Renal cortex interstitium (tissue), 11 donors: ENCODE results near the gene TMCC1. TPM values are rescaled to one million over a fixed set of nuclear protein-coding genes. Genes with fewer than 3 reads are reported as not detected.
"Not testable (repeated sequence)": the region's sequence is repeated elsewhere in the genome, so short reads cannot be mapped to it uniquely, and the experiment has no call there.

Source experiments
- DNase-seq, 11 donors: peaks; one replicate each; pipeline ENCODE4 v3.0.0-alpha.2; 2013; ENCODE audit warnings: low read depth in 9 of 11, low spot score in 4 of 11; ENCODE audit errors: extremely low read depth in 1 of 11
- polyA plus RNA-seq, 3 donors: library from polyadenylated mRNA; unstranded; fragments of 120-200 nt; gene quantifications; one replicate each; pipeline ENCODE4 v1.2.1, GENCODE V29; 2013; ENCODE audit not compliant: insufficient read length in 3 of 3

TMCC1 gene
- polyA plus RNA-seq, 3 donors = 22.0 to 25.3 (median 25.3) TPM

DNA sequence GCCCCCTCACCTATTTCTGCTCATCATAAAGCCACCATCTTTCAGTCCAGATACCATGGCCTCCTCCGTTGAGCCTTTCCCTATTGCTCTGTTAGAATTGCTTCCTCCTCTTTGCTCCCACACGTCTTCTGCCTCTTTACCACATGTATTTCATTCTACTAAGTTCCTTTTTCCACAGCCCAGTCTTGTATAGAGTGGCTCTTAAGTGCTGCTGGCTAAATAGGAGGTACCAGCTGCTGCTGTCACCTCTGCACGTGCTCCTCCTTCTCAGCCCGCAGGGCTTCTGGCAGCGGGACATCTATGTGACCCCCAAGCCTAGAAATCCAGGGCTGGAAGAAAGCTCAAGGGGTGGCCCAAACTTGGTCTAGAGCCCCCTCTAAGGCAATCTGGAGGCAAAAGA, 248.2 kb downstream of the TMCC1 start:
- no peak for DNase-seq

DNA sequence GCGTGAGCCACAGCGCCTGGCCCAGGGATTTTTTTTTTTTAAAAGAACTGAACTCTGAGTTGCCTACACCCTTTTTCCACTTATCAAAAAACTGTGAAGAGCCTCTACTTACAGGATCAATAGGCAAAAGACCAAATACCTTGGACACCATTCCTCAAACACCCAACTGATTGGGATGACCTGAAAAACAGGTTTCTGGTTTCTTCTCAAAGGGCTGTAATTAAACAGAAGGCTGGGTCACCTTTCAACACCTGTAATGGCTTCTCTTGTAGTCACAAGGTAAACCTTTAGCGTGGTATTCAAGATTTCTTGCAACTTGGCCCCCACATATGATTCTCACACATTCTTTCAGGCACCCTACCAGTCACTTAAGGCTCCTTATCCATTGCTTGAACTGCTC, 248.7 kb downstream of the TMCC1 start:
- DNase-seq = no peak

DNA sequence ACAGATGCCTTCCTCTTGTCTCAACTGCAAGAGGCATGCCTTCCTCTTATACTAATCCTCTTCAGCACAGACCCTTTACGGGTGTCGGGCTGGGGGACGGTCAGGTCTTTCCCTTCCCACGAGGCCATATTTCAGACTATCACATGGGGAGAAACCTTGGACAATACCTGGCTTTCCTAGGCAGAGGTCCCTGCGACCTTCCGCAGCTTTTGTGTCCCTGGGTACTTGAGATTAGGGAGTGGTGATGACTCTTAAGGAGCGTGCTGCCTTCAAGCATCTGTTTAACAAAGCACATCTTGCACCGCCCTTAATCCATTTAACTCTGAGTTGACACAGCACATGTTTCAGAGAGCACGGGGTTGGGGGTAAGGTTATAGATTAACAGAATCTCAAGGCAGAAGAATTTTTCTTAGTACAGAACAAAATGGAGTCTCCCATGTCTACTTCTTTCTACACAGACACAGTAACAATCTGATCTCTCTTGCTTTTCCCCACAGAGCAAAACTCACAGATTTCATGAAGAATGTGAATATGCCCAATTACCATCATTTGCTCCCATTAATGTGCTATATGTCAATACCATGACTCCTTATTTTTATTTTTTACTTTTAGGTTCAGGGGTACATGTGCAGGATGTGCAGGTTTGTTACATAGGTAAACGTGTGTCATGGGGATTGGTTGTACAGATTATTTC, 251.8 kb downstream of the TMCC1 start:
- DNase-seq = not testable (repeated sequence)

DNA sequence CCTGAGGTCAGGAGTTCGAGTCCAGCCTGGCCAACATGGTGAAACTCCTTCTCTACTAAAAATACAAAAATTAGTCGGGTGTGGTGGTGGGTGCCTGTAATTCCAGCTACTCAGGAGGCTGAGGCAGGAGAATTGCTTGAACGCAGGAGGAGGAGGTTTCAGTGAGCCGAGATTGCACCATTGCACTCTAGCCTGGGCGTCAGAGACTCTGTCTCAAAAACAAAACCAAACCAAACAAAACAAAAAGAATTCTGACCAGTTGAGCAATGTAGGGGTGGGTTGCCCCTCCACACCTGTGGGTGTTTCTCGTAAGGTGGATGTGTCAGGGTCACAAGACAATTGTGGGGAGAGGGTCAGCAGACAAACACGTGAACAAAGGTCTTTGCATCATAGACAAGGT, 252.5 kb downstream of the TMCC1 start:
- not testable (repeated sequence) for DNase-seq

DNA sequence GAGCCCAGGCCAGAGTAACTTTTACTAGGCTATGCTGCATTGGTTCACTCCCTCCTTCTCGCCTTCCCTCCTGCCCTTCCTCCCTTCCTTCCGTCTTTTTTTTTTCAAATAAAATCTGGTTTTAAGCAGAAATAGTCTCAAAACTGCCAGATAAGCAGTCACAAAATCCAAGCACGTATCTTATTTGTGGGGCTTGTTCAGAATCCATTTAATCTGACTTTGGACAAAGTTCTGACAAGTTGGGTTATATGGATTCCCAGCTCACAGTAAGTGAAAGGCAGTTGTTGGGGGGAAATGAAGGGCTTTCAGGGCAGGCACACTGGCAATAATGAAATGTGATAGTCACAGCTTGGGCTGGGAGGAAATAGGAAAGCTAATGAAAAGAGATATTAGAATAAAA, 255.0 kb downstream of the TMCC1 start:
- DNase-seq = no peak

DNA sequence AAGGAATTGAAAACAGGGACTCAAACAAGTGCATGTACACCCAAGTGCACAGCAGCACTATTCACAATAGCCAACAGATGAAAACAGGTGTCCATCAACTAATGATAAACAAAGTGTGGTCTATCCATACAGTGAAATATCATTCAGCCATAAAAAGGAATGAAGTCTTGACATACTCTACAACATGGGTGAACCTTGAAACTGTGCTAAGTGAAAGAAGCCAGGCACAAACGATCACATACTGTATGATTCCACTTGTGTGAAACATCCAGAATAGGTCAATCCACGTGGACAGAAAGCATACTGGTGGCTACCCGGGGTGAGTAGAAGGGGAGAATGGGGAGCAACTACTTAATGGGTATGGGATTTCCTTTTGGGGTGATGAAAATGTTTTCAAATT, 257.4 kb downstream of the TMCC1 start:
- no peak for DNase-seq

DNA sequence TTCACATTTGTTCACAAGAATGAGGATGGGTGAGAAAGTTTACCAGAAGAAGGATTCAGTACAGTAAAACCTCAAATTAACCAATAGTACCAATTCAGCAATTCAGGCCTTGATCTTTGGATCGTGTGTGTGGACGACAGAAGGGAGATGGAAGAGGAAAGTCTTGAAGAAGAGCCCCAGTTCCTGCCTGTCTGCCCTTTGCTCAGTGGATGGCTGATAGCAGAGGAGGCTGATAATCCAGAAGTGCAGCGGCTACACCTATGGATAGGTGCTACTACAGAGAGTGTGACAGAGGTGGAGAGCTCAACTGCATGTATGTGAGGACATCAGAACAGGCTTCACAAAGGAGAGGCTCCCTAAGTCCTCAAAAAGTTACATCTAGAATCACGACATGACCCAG, 257.9 kb downstream of the TMCC1 start:
- no peak for DNase-seq

DNA sequence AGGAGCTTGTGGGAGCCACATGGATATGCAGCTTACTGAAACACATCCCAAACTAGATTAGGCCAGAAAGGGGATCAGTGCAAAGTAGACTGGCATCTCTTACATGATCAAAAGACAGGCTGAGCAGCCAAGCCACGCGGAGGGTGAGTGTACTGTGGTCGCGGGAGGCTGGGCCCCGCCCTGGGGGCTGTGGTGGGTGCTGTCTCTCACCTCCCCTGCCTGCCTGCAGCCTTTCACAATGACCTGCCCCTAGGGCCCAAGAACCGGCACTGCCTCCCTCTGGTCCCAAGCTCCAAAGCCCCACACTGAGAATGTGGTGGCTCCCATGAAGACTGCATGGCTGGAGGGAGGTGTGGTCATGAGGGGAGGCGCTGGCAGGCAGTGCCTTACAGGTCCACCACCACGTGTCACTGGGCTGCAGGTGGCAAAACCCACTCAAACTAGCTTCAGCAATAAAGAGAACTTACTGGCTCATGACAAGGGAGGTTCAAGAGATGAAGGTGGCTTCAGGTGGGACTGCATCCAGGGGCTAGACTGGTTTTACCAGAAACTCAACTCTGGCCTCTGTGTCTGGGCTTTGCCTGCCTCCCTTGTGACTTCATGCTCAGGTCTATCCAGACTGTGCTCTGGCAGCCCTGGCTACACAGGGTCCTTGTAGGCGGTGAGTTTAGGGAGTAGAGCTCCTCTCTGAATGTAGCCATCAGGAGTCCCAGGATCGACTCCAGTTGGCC, 259.6 kb downstream of the TMCC1 start:
- no peak for DNase-seq

DNA sequence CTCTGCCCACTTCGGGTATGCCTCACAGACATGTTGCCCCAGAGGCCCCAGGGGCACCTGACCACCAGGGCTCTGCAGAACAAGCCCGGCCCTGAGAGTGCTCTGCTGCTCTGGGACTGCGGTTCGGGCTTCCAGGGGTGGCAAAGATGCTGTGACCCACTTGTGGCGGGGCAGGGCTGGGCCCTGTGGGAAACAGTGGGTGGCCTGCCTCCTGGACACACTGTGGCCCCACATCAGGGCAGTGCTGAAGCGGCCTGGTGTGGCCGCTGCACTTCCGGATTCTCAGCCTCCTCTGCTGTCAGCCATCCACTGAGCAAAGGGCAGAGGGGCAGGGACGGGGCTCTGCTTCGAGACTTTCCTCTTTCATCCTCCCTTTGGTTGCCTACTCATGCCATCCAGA, 260.5 kb downstream of the TMCC1 start:
- no peak for DNase-seq

DNA sequence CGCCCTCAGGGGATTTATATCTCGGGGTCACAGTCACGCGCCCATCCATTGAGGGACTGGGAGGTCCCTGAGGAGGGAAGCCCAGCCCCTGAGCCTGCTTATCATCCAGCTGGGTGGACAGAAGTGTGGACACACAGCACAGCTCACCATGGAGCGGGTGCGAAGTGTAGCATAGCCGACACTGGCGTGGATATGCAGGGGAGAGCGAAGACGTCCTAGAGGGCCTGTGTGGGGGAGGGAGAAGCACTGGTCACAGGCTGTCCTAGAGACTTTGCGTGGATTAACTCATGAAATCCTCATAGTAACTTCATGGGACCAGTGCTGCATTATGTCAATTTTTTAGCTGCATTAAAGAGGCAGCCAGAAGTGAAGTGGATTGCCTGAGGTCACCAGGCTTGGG, 261.0 kb downstream of the TMCC1 start:
- DNase-seq = no peak

DNA sequence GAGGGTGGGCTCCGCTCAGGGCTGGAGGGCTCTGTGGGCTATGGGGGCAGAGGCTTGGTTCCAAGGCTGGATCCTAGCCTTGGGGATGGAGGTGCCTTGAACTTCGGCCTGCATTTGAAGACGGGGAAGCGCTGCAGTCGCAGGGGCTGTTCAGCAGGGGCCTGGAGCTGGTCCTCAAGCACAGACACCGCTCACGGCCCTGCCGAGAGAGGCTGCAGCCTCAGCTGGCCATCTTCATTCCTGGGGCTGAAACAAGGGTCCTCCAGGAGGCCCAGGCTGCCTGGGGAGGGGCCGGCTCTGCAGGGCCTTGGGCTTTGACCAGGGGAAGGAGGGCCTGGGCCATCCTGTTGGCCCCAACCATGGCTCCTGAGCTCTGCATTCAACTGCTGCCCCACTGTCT, 261.5 kb downstream of the TMCC1 start:
- no peak for DNase-seq

DNA sequence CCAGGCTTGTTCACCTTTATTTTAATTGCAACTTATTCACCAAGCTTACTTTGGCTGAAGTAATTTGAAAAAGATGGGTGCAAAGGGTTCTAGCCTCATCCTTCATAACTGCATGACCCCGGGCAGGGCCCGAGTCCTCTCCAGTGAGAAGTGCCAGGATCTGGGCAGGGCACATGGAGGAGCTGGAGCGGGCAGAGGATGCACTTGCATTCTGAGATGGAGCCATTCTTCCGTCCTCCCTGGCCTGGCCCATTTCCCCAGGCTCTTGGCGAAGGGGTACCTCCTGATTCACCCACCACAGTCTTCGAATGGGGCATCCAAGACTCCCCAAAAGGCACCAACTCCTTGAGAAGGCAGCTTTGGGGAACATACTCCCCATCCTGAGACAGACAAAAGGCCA, 264.5 kb downstream of the TMCC1 start:
- no peak for DNase-seq

DNA sequence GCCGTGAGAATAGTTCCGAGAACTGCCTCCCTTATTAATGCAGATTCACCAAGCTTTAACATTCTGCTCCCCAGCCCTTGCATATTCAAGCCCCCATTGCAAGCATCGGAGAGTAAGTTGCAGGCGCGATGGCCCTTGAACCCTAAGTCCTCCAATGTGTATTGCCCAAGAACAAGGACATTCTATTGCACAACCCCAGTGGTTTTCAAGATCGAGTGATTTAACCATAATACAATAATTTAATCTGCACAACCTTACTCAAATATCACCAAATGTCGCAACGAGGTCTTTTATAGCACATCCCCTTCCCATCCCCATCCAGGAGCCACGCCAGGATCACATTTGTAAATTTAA, 265.4 kb downstream of the TMCC1 start:
- DNase-seq = no peak

DNA sequence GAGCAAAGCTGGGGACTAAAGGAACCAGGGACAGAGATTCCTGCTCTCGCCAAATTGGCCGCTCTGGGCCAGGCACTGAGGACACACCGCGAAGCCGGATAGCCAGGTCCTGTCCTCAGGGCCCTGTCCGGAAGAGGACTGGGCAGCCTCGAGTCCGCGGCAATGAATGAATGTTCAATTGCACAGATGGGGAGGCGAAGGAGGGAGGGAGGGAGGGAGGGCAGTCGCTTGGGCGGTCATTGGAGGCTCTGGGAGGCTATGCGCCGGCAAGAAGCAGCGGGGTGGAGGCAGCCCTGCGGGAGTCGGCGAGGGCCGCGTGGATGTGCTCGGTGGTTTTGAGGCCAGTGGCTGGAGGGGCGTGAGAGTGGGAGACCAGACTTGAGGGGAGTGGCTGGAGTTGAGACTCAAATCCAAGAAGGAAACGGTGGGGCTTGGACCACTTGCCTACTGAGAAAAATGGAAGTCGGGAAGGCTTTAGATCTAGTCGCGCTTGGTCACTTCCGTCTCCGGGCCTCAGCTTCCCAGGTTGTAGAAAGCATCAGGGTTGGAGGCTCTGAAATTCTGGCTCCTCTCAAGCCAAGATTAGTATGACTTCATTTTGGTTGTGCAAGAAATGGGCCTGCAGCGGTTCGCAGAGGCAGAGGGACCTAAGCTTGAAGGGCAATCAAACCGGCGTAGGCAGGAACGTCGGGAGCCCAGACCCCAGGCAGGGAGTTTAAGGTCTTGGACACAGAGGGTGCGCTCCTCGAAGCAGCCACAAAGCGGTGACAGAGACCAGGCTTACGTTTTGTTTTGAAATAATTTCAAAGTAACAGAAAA, 266.0 kb downstream of the TMCC1 start:
- DNase-seq = peak in 4 of 11 donors; percentile 75 to 85 (median 80)

DNA sequence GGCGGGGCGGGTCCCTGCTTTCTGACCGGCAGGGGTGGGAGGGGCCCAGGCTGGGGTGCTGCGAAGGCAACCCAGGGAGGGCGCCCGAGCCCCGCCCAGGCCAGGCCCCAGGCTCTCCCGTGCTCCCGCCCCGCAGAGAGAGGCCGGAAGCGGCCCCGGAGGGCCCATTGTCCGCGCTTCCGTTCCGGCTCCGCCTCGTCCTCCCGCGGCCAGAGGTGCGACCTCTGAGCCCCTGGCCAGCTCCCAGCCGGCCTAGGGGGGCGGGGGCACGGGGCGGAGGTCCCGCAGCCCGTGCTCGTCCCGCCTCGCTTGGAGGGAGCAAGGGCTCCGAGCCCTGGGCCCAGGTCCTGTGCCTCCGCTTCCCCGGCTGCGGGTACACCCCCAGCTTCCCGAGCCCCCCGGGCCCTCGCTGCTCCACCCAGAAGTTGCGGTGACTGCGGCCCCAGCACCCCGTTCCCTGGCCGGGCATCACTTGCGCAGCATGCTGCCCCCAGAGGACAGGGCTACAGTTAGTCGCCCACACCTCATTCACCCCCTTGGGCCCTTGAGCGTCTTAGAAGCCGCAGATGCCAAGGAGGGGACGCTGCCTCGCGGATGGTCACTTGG, 266.7 kb downstream of the TMCC1 start:
- no peak for DNase-seq

DNA sequence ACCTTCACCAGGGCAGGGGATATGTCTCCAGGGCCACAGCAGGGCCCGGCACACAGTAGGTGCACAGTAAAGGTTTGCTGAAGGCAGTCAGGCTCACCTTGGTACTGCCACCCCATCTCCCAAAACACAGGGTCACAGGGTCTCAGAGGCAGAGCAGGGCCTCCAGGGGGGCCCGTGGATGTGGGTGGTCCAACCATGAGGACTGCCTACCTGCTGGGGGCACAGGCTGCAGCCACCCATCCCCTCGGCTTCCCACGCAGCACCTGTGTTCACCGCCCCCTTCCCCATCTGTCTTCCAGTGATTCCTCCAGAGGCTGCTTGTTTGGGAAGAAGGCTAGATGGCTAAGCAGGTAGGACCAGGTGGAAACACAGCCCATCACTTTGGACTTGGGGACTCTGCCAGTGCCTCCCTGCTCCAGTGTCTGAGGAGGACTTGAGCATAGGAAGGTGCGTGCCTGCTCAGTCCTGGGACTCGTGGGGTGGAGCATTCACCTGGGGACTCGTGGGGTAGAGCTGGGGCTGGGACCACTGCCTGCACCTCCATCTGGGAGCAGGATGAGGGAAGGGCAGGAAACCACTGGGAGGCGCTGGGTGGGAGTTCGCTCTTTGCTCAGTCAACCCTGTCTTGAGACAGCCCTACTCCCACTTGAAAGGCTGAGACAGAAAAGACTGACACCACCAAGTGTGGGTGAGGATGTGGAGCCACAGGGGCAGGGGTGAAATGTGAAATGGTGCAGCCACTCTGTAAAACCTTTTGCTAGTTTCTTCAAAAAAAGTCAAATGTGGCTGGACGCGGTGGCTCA, 268.2 kb downstream of the TMCC1 start:
- no peak for DNase-seq

DNA sequence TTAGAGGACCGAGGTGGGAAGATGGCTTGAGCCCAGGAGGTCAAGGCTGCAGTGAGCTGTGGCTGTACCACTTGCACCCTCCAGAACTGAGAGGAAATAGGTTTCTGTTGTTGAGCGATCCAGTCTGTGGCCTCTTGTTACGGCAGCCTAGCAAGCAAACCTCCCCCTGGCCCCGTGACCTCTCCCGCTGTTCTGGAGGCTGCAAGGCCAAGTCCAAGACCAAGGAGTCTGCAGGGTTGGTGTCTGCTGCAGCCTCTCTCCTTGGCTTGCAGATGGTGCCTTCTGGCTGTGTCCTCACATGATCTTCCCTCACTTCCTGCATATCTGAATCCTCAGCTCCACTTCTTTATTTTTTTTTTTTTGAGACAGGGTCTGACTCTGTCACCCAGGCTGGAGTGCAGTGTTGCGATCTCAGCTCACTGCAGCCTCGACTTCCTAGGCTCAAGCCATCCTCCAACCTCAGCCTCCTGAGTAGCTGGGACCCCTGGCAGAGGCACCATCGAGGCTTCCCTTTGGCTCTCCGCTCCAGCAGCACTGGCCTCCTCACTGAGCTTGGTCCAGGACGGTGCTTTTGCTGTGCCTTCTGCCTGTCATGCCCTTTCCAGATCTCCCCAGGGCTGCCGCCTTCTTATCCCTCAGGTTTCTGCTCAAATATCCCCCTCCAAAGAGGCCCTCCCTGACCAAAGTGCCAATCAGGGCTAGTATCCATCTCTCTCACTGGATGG, 269.0 kb downstream of the TMCC1 start:
- no peak for DNase-seq

DNA sequence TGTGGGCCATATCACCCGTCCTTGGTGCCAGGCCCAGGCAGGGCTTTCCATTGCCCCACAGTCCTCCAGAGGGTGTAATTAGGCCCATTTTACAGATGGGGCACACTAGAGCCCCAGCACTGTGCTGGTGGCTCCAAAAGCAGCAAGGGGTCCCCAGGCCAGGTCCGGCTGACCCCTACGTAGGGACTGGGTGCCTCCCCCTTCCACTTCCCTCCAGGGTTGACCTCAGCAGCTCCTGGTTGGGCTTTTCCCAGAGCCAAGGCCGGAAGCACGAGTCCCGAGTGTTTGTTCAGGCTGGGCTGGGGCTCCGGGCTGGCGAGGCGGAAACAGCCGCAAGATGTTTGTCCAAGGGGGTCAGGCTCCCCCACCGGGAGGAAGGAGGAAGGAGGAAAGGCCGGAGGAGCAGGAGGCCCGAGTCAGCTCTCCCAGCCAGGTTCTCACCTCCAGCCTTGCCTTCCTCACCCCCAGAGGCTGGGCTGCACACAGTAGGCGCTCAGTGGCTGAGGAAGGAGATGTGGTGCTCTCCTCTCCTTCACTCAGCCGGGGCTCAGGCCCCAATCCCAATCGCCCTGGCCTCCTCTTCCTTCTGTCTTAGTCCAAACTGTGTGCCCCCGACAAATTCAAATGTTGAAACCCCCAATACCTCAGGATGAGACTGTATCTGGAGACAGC, 269.9 kb downstream of the TMCC1 start:
- DNase-seq = peak in 1 of 11 donors; percentile 66
